GM19099 (cell line): ENCODE measurements around the gene DIAPH3.

Experiments used
- POLR2A ChIP-seq: IDR thresholded peaks from 3 replicates; pipeline ENCODE4 v1.6.1; 2011; ENCODE audit warnings: low read depth; ENCODE audit not compliant: insufficient read length; ENCODE audit errors: extremely low read depth

Gene DIAPH3

GRCh38 chr13:59744747-59745391 lies 418.9 kb downstream of the DIAPH3 start:
- no peak for TF ChIP-seq POLR2A

- no peak for TF ChIP-seq POLR2A
Measured at GRCh38 chr13:59743195-59743594, 420.5 kb downstream of the DIAPH3 start.

GRCh38 chr13:59742467-59742866 lies 421.3 kb downstream of the DIAPH3 start:
- no peak for TF ChIP-seq POLR2A

GRCh38 chr13:59738921-59739320 lies 424.8 kb downstream of the DIAPH3 start:
- no peak for TF ChIP-seq POLR2A

DNA sequence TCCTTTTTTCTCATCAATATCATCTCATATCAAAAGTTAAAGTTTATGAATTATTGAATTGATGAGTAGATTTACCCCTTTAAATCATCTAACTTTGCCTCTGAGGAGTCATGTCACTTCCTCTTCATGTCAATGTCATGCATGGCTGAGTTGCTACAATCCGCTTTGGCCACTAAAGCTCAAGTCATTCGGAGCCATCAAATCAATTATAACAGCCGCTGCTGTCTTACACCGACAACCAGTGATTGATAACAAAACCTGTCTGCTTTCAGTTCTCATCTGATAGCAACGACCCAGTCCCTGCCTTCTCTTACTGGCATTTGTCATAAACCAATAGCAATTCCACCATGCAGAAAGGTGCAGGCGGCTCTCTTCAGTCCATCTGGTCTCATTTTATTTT lies 429.3 kb downstream of the DIAPH3 start:
- TF ChIP-seq POLR2A, result no peak

GRCh38 chr13:59733744-59734143 lies 430.0 kb downstream of the DIAPH3 start:
- no peak for TF ChIP-seq POLR2A

- no peak for TF ChIP-seq POLR2A
Measured at GRCh38 chr13:59730026-59730425, 433.7 kb downstream of the DIAPH3 start.

- no peak for TF ChIP-seq POLR2A
Measured at GRCh38 chr13:59728896-59729545, 434.7 kb downstream of the DIAPH3 start.

DNA sequence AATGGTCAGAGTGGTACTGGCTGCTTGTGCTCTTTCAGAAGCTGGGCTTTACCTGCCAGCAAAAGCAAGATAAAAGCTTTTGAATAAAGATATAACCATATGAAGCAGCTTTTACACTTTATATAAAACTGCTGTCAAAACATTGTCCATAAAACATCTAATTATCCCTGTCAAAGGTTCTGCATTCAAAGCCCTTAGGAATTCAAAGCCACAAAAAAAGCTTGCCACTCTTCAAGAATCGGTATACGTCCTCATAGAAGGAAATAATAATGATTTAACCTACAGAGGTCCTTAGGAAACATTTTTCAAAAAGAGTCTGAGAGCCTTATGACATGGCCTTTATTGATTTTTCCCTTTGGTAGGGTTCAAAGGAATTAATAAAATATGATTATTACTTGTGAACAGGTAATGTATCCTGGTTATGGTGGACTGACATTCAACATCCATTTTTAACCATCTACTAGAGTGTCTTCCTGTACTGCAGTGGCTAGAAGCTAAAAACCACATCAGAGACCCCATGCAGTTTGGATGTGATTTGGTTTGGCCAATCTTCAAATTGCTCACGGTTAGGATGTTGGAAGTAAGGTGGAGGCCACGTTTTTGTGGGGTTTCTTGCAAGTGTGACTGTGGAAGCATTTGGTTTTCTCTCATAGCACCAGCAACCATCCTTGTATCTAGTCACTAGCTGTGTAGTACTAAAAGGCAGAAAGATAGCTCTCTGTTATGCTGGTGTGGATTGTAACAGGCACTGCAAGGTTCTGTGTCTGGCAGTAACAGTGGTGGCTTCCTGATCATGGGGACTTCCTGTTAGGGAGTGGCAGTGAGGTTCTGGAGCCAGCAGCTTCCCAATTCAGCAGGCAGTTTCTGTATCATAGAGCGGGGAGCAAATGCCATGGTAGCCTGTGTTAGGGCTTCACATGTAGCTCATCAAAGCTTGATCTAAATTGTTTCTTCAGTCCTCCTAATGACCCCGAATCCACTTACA lies 441.5 kb downstream of the DIAPH3 start:
- TF ChIP-seq POLR2A, result no peak

- no peak for TF ChIP-seq POLR2A
Measured at GRCh38 chr13:59715611-59716010, 448.1 kb downstream of the DIAPH3 start.

GRCh38 chr13:59710996-59711701 lies 452.6 kb downstream of the DIAPH3 start:
- no peak for TF ChIP-seq POLR2A

- TF ChIP-seq POLR2A, result no peak
Measured at GRCh38 chr13:59710416-59710815, 453.3 kb downstream of the DIAPH3 start.

DNA sequence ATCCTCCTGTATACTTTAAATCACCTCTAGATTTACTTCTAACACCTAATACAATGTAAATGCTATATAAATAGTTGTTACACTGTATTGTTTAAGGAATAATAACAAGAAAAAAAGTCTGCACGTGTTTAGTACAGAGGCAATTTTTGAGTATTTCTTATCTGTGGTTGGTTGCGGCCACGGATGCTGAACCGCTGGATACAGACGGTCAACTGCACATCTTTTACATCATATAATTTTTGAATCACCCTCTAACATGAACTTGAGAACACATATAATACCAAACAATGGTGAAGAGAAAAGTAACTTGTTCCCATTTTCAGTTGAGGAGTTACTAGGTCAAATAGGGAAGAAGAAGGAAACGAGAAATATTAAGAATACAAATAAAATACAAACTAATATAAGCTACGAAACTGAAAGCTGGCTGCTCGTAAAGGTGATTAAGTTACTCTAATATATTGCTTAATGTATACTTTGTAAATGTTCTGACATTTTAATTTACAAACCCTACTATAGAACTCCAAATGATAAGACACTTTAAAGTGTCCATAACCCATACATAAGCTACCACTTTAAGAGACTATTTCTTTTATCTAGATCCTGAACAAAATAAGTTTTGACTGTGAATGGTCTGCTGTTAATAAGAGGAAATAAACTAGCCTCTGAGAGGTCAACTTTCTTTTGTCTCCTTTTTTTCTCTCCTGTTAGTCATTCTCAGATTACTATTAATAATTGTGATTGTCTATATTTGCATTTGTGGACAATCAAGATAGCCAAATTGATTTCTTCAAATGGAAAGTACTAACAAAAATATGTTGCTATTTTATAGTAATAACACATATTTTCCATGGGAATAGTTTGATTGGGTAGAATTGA lies 457.4 kb downstream of the DIAPH3 start:
- TF ChIP-seq POLR2A, result no peak

DNA sequence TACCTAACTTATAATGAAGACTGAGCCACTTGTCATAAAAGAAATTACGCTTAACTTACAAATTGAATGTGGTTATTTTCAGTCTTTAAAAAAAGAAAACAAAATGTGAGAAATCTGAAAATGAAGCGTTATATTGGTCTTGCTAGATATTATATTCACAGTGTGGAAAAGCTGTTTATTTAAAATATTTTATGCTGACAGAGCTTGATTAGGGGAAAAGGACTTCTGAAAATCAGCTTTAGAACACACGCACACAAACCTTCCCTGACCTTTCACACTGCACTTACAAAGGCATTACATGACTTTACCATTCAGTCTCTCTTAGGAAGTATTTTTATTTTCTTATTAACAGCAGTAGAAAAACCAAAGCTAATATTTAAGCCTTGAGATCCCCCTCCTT lies 461.5 kb downstream of the DIAPH3 start:
- no peak for TF ChIP-seq POLR2A
